Upper lobe of left lung (tissue), 6 donors: Measurements from ENCODE around the gene KDM4E. TPM values are rescaled to one million over a fixed set of nuclear protein-coding genes. Genes with fewer than 3 reads are reported as not detected.

Source experiments
- ATAC-seq, 2 donors: fragments of 200-7000 bp; cut with Tn5 transposase; one replicate each; pipeline ENCODE4 v1.9.1; 2022; ENCODE audit warnings: mild to moderate bottlenecking in 2 of 2, moderate library complexity in 2 of 2; ENCODE audit not compliant: low FRiP score in 2 of 2
- DNase-seq, 2 donors: peaks; one replicate each; pipeline ENCODE4 v3.0.0-alpha.2; 2019 to 2020
- H3K27ac ChIP-seq, 4 donors: fragments of 200-600 bp; sonication (generic); one replicate each; pipeline ENCODE4 v1.5.1; 2016 to 2019
- H3K27me3 ChIP-seq, 4 donors: fragments of 200-600 bp; sonication (generic); one replicate each; pipeline ENCODE4 v1.5.1; 2017 to 2019
- H3K36me3 ChIP-seq, 4 donors: fragments of 200-600 bp; sonication (generic); one replicate each; pipeline ENCODE4 v1.5.1; 2016 to 2019
- H3K4me1 ChIP-seq, 4 donors: fragments of 200-600 bp; sonication (generic); one replicate each; pipeline ENCODE4 v1.5.1; 2018 to 2019
- H3K4me3 ChIP-seq, 4 donors: fragments of 200-600 bp; sonication (generic); one replicate each; pipeline ENCODE4 v1.5.1; 2017 to 2019; ENCODE audit warnings: mild to moderate bottlenecking in 2 of 4, moderate library complexity in 1 of 4
- H3K9me3 ChIP-seq, 4 donors: fragments of 200-600 bp; sonication (generic); one replicate each; pipeline ENCODE4 v1.5.1; 2018 to 2019
- EP300 ChIP-seq, 4 donors: sonication (generic); formaldehyde crosslinking; IDR thresholded peaks; one replicate each; pipeline ENCODE4 v1.5.1; 2017; ENCODE audit warnings: antibody characterized with exemption in 4 of 4, control low read depth in 2 of 4
- POLR2A ChIP-seq, 4 donors: fragments of 450-650 bp; IDR thresholded peaks; one replicate each; pipeline ENCODE4 v1.5.1; 2016 to 2017; ENCODE audit warnings: antibody characterized with exemption in 4 of 4, mild to moderate bottlenecking in 2 of 4
- POLR2AphosphoS5 ChIP-seq, 2 donors: sonication (generic); formaldehyde crosslinking; IDR thresholded peaks; one replicate each; pipeline ENCODE4 v1.5.1; 2017; ENCODE audit warnings: antibody characterized with exemption in 2 of 2
- WGBS, 2 donors: methylation state at CpG; one replicate each; pipeline ENCODE4 v1.1.5; 2017 to 2018; 5-methylcytosine and 5-hydroxymethylcytosine counted together
- total RNA-seq, 6 donors: library from RNA; depleted of rRNA in 4 of 6; stranded (reverse); fragments of >200 nt in 4 of 6; gene quantifications; one replicate each; pipeline versions ENCODE4 v1.1.0 to v1.2.1, GENCODE V29; 2016 to 2021
- TF ChIP-seq, protein P1 (sequence below), 6 experiments: fragments of 450-650 bp in 4 of 6; fragments of 200-600 bp in 2 of 6; sonication (generic) in 2 of 6; IDR thresholded peaks; one replicate each; pipeline ENCODE4 v1.5.1; 2016 to 2019; ENCODE audit warnings: antibody characterized with exemption in 6 of 6
- donor health status: DM: no; HTN: no; CAD: no; lungs with moderate emphysema.
- donor health status: DM: no; HTN: yes; CAD: no; lungs with severe emphysema.

Gene KDM4E
- total RNA-seq, 6 donors from 2014 or later: not detected

DNA sequence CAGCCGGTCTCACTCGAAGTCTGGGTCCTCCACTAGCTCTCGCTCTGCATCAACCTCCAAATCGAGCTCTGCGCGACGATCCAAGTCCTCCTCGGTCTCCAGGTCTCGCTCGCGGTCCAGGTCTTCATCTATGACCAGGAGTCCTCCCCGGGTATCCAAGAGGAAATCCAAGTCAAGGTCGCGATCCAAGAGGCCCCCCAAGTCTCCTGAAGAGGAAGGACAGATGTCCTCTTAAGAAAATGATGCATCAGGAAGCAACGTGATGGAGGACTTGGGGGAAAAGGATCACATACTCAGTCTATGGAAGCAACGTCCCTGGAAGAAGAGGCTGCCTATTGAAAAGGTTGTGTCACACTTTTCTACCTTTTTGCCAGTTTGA is 42.8 kb downstream of the KDM4E start:
- peak overlapping the region; percentile 93 to 99 (median 96) for H3K27ac ChIP-seq
- peak in 1 of 2 donors; percentile 4 for ATAC-seq

DNA sequence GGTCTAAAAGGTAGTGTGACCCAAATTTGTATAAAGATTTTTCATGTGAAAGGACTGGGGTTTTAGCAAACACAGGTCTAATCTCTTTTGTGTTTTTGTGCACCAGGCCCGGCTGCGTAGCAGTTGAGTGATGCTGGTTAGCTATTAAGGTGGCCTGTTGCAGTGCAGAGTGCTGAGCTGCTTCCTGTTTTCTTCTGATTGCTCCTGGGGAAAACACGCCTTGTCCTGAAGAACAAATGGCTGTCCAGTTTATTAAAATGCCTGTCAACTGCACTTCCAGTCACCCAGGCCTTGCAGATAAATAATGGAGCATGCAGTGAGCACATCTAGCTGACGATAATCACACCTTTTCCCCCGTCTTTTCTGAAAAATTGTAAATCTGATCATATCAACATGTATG is 43.5 kb downstream of the KDM4E start:
- 1 to 5% methylated on average over 5 of the region's 5 CpGs for WGBS, 2 donors
- Histone ChIP-seq H3K9me3 (no peaks in the 10 kb centered on the region), H3K27ac (peak overlapping the region; percentile 93 to 99 (median 96)), H3K4me3 (peak overlapping the region; percentile 63 to 76 (median 70)), H3K36me3 (no peaks in the 10 kb centered on the region), H3K27me3 (no peaks in the 10 kb centered on the region), H3K4me1 (peaks cover 6 to 15% (median 10%) of the 10 kb centered on the region in 4 donors)
- ATAC-seq (peak; percentile 90 to 96), DNase-seq (peak in 1 of 2 donors; percentile 91)
- no peak for TF ChIP-seq EP300 (IDR thresholded peaks at IDR 0.05)
- peak in 3 of 4 donors; percentile 71 to 94 (median 88) for TF ChIP-seq POLR2A (IDR thresholded peaks at IDR 0.05)
- TF ChIP-seq POLR2AphosphoS5 (IDR thresholded peaks at IDR 0.05): peak; percentile 74 to 94
- TF ChIP-seq, protein P1, sequence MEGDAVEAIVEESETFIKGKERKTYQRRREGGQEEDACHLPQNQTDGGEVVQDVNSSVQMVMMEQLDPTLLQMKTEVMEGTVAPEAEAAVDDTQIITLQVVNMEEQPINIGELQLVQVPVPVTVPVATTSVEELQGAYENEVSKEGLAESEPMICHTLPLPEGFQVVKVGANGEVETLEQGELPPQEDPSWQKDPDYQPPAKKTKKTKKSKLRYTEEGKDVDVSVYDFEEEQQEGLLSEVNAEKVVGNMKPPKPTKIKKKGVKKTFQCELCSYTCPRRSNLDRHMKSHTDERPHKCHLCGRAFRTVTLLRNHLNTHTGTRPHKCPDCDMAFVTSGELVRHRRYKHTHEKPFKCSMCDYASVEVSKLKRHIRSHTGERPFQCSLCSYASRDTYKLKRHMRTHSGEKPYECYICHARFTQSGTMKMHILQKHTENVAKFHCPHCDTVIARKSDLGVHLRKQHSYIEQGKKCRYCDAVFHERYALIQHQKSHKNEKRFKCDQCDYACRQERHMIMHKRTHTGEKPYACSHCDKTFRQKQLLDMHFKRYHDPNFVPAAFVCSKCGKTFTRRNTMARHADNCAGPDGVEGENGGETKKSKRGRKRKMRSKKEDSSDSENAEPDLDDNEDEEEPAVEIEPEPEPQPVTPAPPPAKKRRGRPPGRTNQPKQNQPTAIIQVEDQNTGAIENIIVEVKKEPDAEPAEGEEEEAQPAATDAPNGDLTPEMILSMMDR (IDR thresholded peaks at IDR 0.05): peak in 1 of 6 experiments; percentile 5

More for the DNA sequence above, 42.8 kb downstream of the KDM4E start:
- Histone ChIP-seq H3K4me3 (peak overlapping the region; percentile 63 to 76 (median 70)), H3K36me3 (no peaks in the 10 kb centered on the region), H3K27me3 (no peaks in the 10 kb centered on the region), H3K9me3 (no peaks in the 10 kb centered on the region), H3K4me1 (peaks cover 6 to 15% (median 10%) of the 10 kb centered on the region in 4 donors)
- TF ChIP-seq, protein P1 (IDR thresholded peaks at IDR 0.05): no peak
- TF ChIP-seq EP300 (IDR thresholded peaks at IDR 0.05) (no peak), POLR2AphosphoS5 (IDR thresholded peaks at IDR 0.05) (no peak), POLR2A (IDR thresholded peaks at IDR 0.05) (no peak)
- DNase-seq: no peak
- 0 to 2% methylated on average over 16 of the region's 16 CpGs for WGBS, 2 donors

DNA sequence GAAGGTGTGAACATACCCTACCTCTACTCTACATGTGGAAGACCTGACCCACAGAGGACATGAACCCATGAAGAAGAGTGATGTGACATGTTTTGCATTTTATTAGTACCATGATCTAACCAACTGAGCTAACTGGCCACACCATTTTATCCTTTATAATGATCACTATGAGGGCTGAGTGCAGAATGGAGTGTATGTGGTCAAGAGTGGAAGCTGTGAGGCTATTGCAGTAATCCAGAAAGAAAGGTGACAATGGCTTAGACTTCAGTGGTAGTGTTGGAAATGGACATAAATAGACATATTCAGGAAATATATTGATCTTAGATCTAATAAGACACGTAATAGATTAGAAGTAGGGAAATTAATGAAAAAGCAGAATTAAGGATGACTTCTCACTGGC is 45.4 kb downstream of the KDM4E start:
- Histone ChIP-seq H3K4me3 (no peak overlapping the region), H3K27ac (no peak overlapping the region), H3K4me1 (peaks cover 21 to 29% (median 24%) of the 10 kb centered on the region in 4 donors), H3K36me3 (no peaks in the 10 kb centered on the region), H3K9me3 (no peaks in the 10 kb centered on the region), H3K27me3 (no peaks in the 10 kb centered on the region)
- TF ChIP-seq, protein P1 (IDR thresholded peaks at IDR 0.05): no peak
- TF ChIP-seq POLR2AphosphoS5 (IDR thresholded peaks at IDR 0.05): no peak
- TF ChIP-seq EP300 (IDR thresholded peaks at IDR 0.05): no peak
- TF ChIP-seq POLR2A (IDR thresholded peaks at IDR 0.05): no peak
- ATAC-seq: no peak
- 84 to 91% methylated on average over 1 of the region's 1 CpG for WGBS, 2 donors
- DNase-seq: no peak

DNA sequence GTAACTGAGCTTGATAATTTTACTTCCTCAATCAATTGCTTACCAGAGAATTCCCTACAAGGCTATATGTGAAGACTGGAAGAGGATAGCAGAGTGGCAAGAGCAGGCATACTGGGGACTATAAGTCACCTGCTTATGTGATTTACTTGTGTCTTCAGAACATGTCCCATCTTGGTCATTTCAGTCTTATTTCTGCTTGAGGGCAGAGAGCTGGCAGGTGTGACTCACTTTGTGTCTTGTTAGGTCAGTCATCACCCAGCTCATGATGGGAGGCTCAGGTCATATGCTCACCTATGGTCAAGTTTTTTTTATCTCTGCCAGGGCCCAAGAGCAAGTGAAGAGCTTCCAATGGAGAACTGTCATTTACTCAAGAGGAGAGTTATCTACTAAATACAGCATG is 47.9 kb downstream of the KDM4E start:
- H3K4me1 ChIP-seq: peaks cover 37 to 48% (median 42%) of the 10 kb centered on the region in 4 donors
- TF ChIP-seq EP300 (IDR thresholded peaks at IDR 0.05): no peak
- TF ChIP-seq POLR2AphosphoS5 (IDR thresholded peaks at IDR 0.05): no peak
- TF ChIP-seq, protein P1 (IDR thresholded peaks at IDR 0.05): no peak
- TF ChIP-seq POLR2A (IDR thresholded peaks at IDR 0.05): no peak
- H3K27me3 ChIP-seq: no peaks in the 10 kb centered on the region
- no peak overlapping the region for H3K4me3 ChIP-seq
- ATAC-seq: no peak
- no peak overlapping the region for H3K27ac ChIP-seq
- no peaks in the 10 kb centered on the region for H3K36me3 ChIP-seq
- DNase-seq: no peak
- H3K9me3 ChIP-seq: no peaks in the 10 kb centered on the region
